Measurements from ENCODE around the gene TPPP3.
"Not testable (repeated sequence)": the region's sequence is repeated elsewhere in the genome, so short reads cannot be mapped to it uniquely, and the experiment has no call there.

TPPP3 gene

GRCh38 chr16:67388591-67388990, 4.7 kb downstream of the TPPP3 start:
- no peak for DNase-seq

- no peak for DNase-seq
Measured at GRCh38 chr16:67388191-67388590, 5.1 kb downstream of the TPPP3 start.

DNA sequence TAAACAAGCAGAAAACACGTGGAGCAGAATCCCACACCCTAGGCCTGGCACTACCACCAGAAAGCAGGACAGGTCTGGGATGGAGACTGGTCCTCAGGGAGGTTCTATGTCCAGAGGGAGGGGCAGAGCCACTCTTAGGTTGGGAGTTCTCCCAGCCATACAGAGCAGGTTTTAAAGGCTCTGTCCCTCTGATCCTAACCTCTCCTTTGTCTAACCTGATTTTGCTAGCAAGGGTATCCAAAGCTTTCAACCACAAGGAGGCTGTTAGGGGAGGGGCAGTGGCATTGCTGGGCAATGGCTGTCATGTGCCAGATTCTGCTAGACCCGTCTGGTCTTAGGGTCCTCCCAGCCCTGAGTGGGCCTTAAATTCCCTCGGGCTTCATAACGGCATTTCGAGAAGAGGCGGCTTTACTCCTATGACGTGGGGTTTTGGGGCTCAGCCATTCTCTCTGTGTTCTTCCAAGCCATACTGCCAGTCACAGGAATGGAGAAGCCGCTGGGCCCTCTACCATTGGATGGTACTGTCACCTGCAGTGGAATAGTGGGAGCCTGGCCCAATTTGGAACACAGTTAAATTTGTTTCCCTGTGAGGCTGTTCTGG, 5.7 kb downstream of the TPPP3 start:
- DNase-seq: no peak

DNA sequence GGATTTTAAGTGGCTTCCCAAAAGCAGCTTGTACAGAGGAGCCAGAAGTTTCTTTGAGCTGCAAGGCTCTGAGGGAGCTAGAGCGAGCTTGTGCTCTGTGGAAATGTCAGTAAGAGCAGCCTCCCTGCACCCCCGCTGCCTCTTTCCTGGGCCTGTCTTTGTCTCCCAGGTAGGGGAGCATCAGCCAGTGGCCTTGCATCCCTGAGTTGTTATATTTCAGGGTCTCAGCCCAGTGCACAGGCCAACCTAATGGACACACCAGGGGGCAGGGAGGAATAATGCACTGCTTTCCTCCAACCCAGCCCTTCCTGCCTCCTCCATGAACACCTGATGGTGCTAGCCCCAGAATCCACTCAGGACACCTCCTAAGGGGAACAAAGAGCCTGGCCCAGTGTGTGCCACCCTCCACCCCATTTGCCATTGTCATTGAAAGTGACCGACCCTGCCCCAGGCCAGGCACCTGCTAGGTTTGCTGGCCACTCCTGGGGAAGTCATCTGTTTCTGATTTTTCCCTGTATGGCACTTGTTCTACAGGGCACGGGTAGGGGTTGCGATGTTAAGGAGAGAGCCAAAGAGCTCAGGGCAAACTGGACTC, 6.3 kb downstream of the TPPP3 start:
- DNase-seq: no peak

- DNase-seq: no peak
Measured at GRCh38 chr16:67384778-67385510, 8.4 kb downstream of the TPPP3 start.

DNA sequence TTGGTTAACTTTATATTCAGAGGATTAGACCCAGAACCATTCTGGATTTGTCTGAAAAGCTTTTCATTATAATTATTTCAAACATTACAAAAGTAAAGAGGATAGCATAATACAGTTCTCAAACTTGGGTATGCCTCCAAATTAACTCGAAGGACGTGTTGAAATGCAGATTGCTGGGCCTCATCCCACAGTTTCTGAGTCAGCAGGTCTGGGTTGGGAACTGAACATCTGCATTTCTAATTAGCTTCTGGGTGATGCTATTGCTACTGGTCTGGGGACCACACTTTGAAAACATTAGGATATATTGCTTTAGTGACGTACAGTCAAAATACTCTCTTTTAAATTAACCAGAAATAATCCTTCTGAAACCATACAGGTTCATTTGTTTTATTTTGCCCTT, 10.0 kb downstream of the TPPP3 start:
- no peak for DNase-seq

DNA sequence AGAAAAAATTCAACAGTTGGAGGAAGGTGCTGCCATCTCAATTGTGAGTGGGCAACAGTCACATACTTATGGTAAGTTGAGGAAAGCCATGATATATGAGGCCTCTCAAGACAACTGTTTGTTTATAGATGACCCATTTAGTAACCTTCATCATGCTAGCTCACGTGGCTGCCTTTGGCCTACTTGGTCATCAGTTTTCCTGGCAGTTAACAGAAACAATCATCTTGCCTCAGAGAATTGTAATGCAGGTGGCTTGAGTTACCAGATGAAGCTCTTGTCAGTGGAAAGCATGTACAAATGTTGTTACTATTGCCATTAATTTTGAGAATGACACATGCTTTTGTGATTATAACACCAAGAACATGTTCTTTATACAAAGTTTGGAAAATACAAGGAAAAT, 14.7 kb downstream of the TPPP3 start:
- DNase-seq: no peak

- DNase-seq: not testable (repeated sequence)
Measured at GRCh38 chr16:67376012-67376411, 17.3 kb downstream of the TPPP3 start.

DNA sequence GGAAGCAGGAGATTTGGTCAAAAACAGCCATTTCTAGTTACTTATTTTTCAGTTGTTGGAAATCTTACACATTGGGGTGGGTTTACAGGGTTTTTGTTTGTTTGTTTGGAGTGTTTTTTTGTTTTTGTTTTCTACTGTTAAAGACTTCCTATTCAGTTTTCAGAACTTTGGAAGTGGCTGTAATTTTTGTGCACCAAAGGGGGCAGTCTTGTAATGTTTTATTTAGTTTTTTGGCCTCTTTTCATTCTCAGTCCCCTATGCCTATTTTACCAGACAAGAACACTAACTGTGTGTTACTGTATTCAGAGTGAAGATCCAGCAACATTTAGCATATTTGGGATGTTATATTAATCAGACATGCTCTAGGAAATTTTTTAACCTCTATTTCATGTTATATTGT, 20.6 kb downstream of the TPPP3 start:
- no peak for DNase-seq

- DNase-seq: no peak
Measured at GRCh38 chr16:67370661-67371060, 22.6 kb downstream of the TPPP3 start.

- DNase-seq: no peak
Measured at GRCh38 chr16:67364600-67365235, 28.6 kb downstream of the TPPP3 start.

- no peak for DNase-seq
Measured at GRCh38 chr16:67361038-67361437, 32.3 kb downstream of the TPPP3 start.

- not testable (repeated sequence) for DNase-seq
Measured at GRCh38 chr16:67359540-67360269, 33.6 kb downstream of the TPPP3 start.

GRCh38 chr16:67357561-67357960, 35.7 kb downstream of the TPPP3 start:
- no peak for DNase-seq

- no peak for DNase-seq
Measured at GRCh38 chr16:67356396-67356795, 36.9 kb downstream of the TPPP3 start.

DNA sequence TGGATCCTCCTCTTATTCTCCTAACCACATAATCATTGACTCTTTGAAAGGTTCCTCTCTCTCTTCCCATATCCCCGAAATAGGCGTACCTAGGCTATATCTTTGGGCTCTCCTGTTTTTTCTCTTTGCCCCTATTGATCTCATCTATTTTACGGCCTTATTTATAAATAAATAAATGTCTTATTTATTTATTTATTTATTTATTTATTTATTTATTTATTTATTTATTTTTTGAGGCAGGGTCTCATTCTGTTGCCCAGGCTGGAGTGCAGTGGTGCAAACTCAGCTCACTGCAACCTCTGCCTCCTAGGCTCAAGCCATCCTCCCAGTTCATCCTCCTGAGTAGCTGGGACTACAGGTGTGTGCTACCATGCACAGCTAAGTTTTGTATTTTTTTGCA, 40.8 kb downstream of the TPPP3 start:
- DNase-seq: not testable (repeated sequence)

GRCh38 chr16:67350324-67350723, 43.0 kb downstream of the TPPP3 start:
- no peak for DNase-seq

DNA sequence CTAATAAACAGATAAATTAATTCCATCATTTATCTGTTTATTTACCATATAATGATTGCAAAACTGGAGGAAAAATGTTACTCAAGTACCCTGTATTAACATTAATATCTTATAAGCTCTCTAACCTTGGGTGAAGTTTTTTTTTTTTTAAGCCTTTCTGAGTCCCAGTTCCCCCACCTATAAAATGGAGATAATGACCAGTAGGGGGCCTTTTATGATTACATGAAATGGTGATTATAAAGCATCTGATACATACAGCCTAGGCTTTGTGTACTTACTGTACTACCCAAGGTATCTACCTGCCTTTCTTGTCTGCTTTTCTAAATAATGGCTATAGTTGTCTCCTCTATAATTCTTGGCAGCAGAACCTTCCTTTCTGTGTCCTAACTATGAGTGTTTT, 44.1 kb downstream of the TPPP3 start:
- peak; percentile 32 for DNase-seq

DNA sequence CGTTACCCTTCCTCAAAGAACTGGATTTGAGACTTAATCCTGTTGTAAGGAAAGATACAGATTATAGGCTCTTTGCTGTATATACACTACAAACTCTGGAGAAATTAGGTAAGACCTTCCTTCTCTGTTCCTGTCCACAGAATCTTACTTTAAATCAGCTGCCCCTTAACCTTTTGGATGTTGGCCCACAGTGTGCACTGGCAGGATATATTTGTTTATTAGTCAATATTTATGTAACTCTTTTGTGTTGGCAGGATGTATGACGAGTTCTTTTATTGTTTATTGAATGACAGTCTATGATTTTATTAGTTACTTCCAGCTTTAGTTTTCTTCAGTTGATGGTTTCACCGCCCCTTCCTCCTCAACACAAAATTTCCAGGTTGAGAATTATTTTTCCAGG, 47.0 kb downstream of the TPPP3 start:
- DNase-seq: no peak

DNA sequence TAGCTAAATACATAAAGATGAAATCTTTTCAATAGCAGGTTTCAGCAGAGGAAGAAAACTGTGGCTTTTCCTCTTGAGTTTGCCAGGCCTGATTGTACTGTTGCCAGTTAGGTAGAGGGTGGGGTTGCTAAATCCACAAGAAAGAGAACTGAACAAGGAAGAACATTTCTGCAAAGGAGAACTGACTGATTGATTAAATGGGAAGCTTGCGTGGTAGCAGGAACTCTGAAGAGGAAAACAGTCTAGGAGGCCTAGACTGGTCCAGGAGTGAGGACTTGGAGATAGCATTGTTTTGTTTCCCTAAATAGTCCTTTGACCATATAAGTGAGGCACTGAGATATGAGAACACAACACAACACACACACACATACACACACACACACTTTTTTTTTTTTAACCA, 47.9 kb downstream of the TPPP3 start:
- no peak for DNase-seq

DNA sequence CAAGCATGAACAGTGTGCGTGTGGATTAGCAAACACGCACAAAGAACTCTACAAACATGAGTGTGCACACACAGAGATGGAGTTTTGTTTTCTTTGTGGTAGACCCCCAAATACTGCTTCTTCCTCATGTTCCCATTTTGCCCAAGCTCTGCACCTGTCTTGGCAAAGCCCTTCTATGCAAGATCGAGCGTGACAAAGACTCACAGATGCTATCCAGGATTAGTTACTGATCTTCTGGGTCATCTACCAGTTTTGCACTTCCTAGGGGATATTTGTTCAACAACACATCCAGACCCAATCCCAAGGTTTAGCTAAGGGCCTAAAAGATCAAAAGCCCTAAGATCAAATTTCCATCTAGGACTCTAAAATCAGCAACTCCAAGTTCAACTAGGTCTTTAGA, 50.7 kb downstream of the TPPP3 start:
- DNase-seq: no peak

DNA sequence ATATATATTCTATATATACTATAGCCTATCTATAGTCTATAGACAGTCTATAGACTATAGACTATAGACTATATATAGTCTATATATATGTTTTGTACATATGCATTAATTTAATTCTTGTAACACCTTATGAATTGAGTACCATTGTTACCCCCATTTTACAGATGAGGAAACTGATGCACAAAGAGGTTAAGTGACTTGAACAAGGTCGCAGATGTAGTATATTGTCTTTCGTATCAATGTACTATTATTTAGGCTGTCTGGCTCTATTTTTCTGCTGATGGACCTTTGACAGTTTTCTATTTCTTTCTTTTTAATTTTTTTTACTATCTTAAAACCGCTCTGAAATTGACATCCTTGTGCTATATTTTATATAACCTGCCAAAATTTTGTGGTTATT, 52.0 kb downstream of the TPPP3 start:
- DNase-seq: no peak
